Smooth muscle cell of bladder (primary cell): ENCODE measurements around the gene NOD1. TPM values are rescaled to one million over a fixed set of nuclear protein-coding genes. Genes with fewer than 3 reads are reported as not detected.

ENCODE experiments used
- total RNA-seq: library from RNA; depleted of rRNA; stranded (reverse); fragments of >200 nt; gene quantifications from 2 replicates; pipeline ENCODE4 v1.2.3, GENCODE V29; 2014

Gene NOD1
- 6.7 and 7.3 TPM in 2 replicates for total RNA-seq

GRCh38 chr7:30478349-30479201 lies at the start of gene NOD1:
Gene NOD1, minus strand, starts transcription at chr7:30478784. Its CDS starts 21,863 bp downstream, at chr7:30456921.

GRCh38 chr7:30504301-30505173 lies 26.0 kb upstream of the NOD1 start, which contains the start of gene GGCT:
Gene GGCT, minus strand, starts transcription at chr7:30504829. Its CDS starts 120 bp downstream, at chr7:30504709.

Other genes starting within 250 kb of the NOD1 start
- 4.6 and 5.3 TPM in 2 replicates for gene ZNRF2, start 194.2 kb downstream of the NOD1 start, total RNA-seq
- 29.8 and 33.6 TPM in 2 replicates for gene GGCT, start 26.0 kb upstream of the NOD1 start, total RNA-seq
- gene GARS1, start 116.1 kb upstream of the NOD1 start, total RNA-seq, result 195 and 268 TPM in 2 replicates
- not detected in 2 replicates for gene CRHR2, start 203.7 kb upstream of the NOD1 start, total RNA-seq